GM12878 (cell line): ENCODE data around the gene POT1. TPM values are rescaled to one million over a fixed set of nuclear protein-coding genes. Genes with fewer than 3 reads are reported as not detected.

Source experiments
- BACH1 ChIP-seq: fragments of 450-650 bp; IDR thresholded peaks from 2 replicates; pipeline ENCODE4 v1.6.1; 2017; ENCODE audit warnings: mild to moderate bottlenecking, borderline replicate concordance
- BCL11A ChIP-seq: IDR thresholded peaks from 2 replicates; pipeline ENCODE4 v1.6.1; 2011; ENCODE audit warnings: low read depth, low read length
- CBX5 ChIP-seq: sonication (generic); IDR thresholded peaks from 2 replicates; pipeline ENCODE4 v1.6.1; 2016; ENCODE audit warnings: low read depth, moderate library complexity, mild to moderate bottlenecking, inconsistent platforms
- CREB1 ChIP-seq: IDR thresholded peaks from 2 replicates; pipeline ENCODE4 v1.6.1; 2012; ENCODE audit warnings: low read depth, mild to moderate bottlenecking, inconsistent platforms
- EED ChIP-seq: sonication (generic); IDR thresholded peaks from 2 replicates; pipeline ENCODE4 v1.6.1; 2016; ENCODE audit warnings: antibody characterized with exemption, low read depth
- EGR1 ChIP-seq, 2 experiments: IDR thresholded peaks; 1 replicate in 1 of 2; 2 replicates in 1 of 2; pipeline ENCODE4 v1.6.1; 2011 to 2012; ENCODE audit warnings: low read depth in 2 of 2, low read length in 2 of 2, borderline replicate concordance in 1 of 2, mild to moderate bottlenecking in 1 of 2, moderate library complexity in 1 of 2
- FOXM1 ChIP-seq: IDR thresholded peaks from 2 replicates; pipeline ENCODE4 v1.6.1; 2012; ENCODE audit warnings: low read depth, mild to moderate bottlenecking, inconsistent platforms, low read length, moderate library complexity
- KAT2A ChIP-seq: conservative IDR thresholded peaks from 2 replicates; pipeline ENCODE4 v1.6.1; 2011; ENCODE audit warnings: low read depth, low read length; ENCODE audit not compliant: control insufficient read depth
- LARP7 ChIP-seq: fragments of 450-650 bp; IDR thresholded peaks from 2 replicates; pipeline ENCODE4 v1.6.1; 2017; ENCODE audit warnings: mild to moderate bottlenecking
- MTA3 ChIP-seq: IDR thresholded peaks from 2 replicates; pipeline ENCODE4 v1.6.1; 2012; ENCODE audit warnings: low read length, inconsistent platforms, borderline replicate concordance
- NFXL1 ChIP-seq: fragments of 450-650 bp; IDR thresholded peaks from 2 replicates; pipeline ENCODE4 v1.6.1; 2017; ENCODE audit warnings: antibody characterized with exemption, mild to moderate bottlenecking, borderline replicate concordance
- NFYA ChIP-seq: IDR thresholded peaks from 2 replicates; pipeline ENCODE4 v1.6.1; 2011; ENCODE audit warnings: low read depth, mild to moderate bottlenecking, low read length, improper control_type of control experiment, borderline replicate concordance
- NR2F1 ChIP-seq: fragments of 450-650 bp; conservative IDR thresholded peaks from 2 replicates; pipeline ENCODE4 v1.6.1; 2017; ENCODE audit warnings: mild to moderate bottlenecking
- NRF1 ChIP-seq: conservative IDR thresholded peaks from 2 replicates; pipeline ENCODE4 v1.6.1; 2011; ENCODE audit warnings: mild to moderate bottlenecking, low read depth, low read length, improper control_type of control experiment
- PAX5 ChIP-seq: IDR thresholded peaks from 2 replicates; pipeline ENCODE4 v1.6.1; 2011; ENCODE audit warnings: low read depth, low read length, borderline replicate concordance
- POLR2AphosphoS5 ChIP-seq: IDR thresholded peaks from 2 replicates; pipeline ENCODE4 v1.6.1; 2011; ENCODE audit warnings: mild to moderate bottlenecking, low read length, inconsistent platforms
- RUNX3 ChIP-seq: IDR thresholded peaks from 2 replicates; pipeline ENCODE4 v1.6.1; 2012; ENCODE audit warnings: low read length, inconsistent platforms
- SIN3A ChIP-seq: IDR thresholded peaks from 2 replicates; pipeline ENCODE4 v1.6.1; 2012; ENCODE audit warnings: low read depth, low read length, improper control_type of control experiment
- SPI1 ChIP-seq: IDR thresholded peaks from 2 replicates; pipeline ENCODE4 v1.6.1; 2011; ENCODE audit warnings: low read depth, mild to moderate bottlenecking, low read length, moderate library complexity, borderline replicate concordance; ENCODE audit not compliant: insufficient read depth
- TCF12 ChIP-seq: IDR thresholded peaks from 2 replicates; pipeline ENCODE4 v1.6.1; 2011; ENCODE audit warnings: low read depth, mild to moderate bottlenecking, low read length
- ZSCAN29 ChIP-seq: fragments of 450-650 bp; IDR thresholded peaks from 2 replicates; pipeline ENCODE4 v1.6.1; 2017; ENCODE audit warnings: mild to moderate bottlenecking, moderate library complexity
- ZZZ3 ChIP-seq: IDR thresholded peaks from 2 replicates; pipeline ENCODE4 v1.6.1; 2011; ENCODE audit warnings: low read depth; ENCODE audit not compliant: control insufficient read depth, insufficient read length
- polyA plus RNA-seq, 11 experiments: library from polyadenylated mRNA; depleted of rRNA in 4 of 11; unstranded in 6 of 11; stranded (reverse) in 5 of 11; fragments of >200 nt; fragmentation: Nextera tagmentation in 4 of 11; fragmentation: Illumina TruSeq in 1 of 11; extraction: Ambion mirVana in 4 of 11; extraction: Trizol in 1 of 11; gene quantifications; 1 replicate in 1 of 11; 2 replicates in 10 of 11; pipeline versions ENCODE4 v1.2.1 to v1.2.3, GENCODE V29; 2011 to 2016; ENCODE audit warnings: inconsistent platforms in 2 of 11, missing spikeins in 2 of 11, low read depth in 1 of 11
- total RNA-seq, 4 experiments: library from RNA; depleted of rRNA in 3 of 4; stranded (reverse); fragments of >200 nt in 3 of 4; fragmentation: Illumina TruSeq in 1 of 4; extraction: Trizol in 1 of 4; gene quantifications; 2 replicates each; pipeline versions ENCODE4 v1.2.1 to v1.2.3, GENCODE V29; 2013 to 2021
- TF ChIP-seq, protein P1 (sequence below): fragments of 450-650 bp; IDR thresholded peaks from 2 replicates; pipeline ENCODE4 v1.6.1; 2016; ENCODE audit warnings: mild to moderate bottlenecking
- TF ChIP-seq, protein P2 (sequence below): IDR thresholded peaks from 2 replicates; pipeline ENCODE4 v1.6.1; 2011; ENCODE audit warnings: low read depth, low read length, improper control_type of control experiment, borderline replicate concordance
- TF ChIP-seq, protein P3 (sequence below), 3 experiments: IDR thresholded peaks in 2 of 3; conservative IDR thresholded peaks in 1 of 3; 2 replicates each; pipeline ENCODE4 v1.5.1; 2011; ENCODE audit warnings: low read depth in 3 of 3, low read length in 3 of 3, mild to moderate bottlenecking in 3 of 3, control low read depth in 2 of 3, moderate library complexity in 2 of 3, inconsistent platforms in 1 of 3, mixed read lengths in 1 of 3; ENCODE audit not compliant: control insufficient read depth in 2 of 3, insufficient read depth in 1 of 3; ENCODE audit errors: extremely low read depth in 1 of 3
- TF ChIP-seq, protein P4 (sequence below): fragments of 450-650 bp; IDR thresholded peaks from 2 replicates; pipeline ENCODE4 v1.6.1; 2017; ENCODE audit warnings: antibody characterized with exemption, mild to moderate bottlenecking, moderate library complexity

POT1 gene
- total and polyA plus RNA-seq, 10 of the 15 experiments (the other 5 are each of a cell fraction or from before 2014, with no cell fraction given): 16.3 to 87.0 (median 33.9) TPM

DNA sequence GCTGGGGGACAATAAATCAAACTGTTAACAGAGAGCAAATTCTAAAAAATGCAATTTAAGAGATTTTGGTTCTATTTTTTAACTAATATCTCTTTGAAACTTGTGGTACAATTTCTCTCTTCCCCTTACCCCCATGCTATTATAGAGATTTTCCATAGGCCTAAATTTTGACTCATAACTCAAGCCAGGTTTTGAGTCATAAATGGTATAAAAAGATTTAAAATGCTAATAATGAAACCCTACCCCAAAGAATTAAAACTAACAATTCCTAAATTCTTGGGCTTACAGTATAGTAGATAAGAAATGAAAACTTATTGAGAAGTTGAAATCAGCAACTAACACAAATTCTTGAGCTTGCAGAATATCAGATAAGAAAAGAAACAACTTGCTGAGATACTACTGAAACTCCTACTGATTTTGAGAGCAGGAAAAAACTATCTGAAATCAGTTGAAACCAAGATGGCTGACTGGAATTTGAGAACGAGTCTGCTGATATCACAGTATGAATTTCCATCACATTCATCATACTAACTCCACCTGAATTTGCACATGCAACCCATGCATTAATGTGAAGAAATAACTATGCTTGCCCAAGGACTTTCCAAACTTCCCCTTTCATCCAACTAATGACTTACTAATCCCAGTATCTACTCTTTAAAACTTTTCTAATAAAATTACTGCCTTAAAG lies 36.3 kb downstream of the POT1 start (continued):
- TF ChIP-seq NRF1 (no peak), LARP7 (no peak), EED (no peak), BACH1 (no peak), BCL11A (peak; percentile 84; the same call in 1 of the 2 replicates), TCF12 (no peak), KAT2A (no peak), POLR2AphosphoS5 (no peak), NFYA (no peak), SIN3A (no peak), PAX5 (no peak), EGR1 (IDR thresholded peaks at IDR 0.05; ENCODE audit: borderline replicate concordance in 1 of 2, low read depth in 2 of 2, low read length in 2 of 2) (no peak), ZZZ3 (no peak), CBX5 (peak; percentile 67; the same call in 1 of the 2 replicates), NFXL1 (no peak), RUNX3 (peak; percentile 90), NR2F1 (no peak), FOXM1 (peak; percentile 95), ZSCAN29 (no peak), CREB1 (peak; percentile 26; the same call in 1 of the 2 replicates), MTA3 (peak; percentile 72; the same call in 1 of the 2 replicates), SPI1 (0 out of 2 replicates have a peak, but pooled peaks have one; percentile 28)
- TF ChIP-seq, protein P1, sequence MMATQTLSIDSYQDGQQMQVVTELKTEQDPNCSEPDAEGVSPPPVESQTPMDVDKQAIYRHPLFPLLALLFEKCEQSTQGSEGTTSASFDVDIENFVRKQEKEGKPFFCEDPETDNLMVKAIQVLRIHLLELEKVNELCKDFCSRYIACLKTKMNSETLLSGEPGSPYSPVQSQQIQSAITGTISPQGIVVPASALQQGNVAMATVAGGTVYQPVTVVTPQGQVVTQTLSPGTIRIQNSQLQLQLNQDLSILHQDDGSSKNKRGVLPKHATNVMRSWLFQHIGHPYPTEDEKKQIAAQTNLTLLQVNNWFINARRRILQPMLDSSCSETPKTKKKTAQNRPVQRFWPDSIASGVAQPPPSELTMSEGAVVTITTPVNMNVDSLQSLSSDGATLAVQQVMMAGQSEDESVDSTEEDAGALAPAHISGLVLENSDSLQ: no peak
- TF ChIP-seq, protein P2, sequence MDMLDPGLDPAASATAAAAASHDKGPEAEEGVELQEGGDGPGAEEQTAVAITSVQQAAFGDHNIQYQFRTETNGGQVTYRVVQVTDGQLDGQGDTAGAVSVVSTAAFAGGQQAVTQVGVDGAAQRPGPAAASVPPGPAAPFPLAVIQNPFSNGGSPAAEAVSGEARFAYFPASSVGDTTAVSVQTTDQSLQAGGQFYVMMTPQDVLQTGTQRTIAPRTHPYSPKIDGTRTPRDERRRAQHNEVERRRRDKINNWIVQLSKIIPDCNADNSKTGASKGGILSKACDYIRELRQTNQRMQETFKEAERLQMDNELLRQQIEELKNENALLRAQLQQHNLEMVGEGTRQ: no peak
- TF ChIP-seq, protein P3, sequence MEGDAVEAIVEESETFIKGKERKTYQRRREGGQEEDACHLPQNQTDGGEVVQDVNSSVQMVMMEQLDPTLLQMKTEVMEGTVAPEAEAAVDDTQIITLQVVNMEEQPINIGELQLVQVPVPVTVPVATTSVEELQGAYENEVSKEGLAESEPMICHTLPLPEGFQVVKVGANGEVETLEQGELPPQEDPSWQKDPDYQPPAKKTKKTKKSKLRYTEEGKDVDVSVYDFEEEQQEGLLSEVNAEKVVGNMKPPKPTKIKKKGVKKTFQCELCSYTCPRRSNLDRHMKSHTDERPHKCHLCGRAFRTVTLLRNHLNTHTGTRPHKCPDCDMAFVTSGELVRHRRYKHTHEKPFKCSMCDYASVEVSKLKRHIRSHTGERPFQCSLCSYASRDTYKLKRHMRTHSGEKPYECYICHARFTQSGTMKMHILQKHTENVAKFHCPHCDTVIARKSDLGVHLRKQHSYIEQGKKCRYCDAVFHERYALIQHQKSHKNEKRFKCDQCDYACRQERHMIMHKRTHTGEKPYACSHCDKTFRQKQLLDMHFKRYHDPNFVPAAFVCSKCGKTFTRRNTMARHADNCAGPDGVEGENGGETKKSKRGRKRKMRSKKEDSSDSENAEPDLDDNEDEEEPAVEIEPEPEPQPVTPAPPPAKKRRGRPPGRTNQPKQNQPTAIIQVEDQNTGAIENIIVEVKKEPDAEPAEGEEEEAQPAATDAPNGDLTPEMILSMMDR (IDR thresholded peaks at IDR 0.05 in 2 of 3, conservative IDR thresholded peaks at IDR 0.05 in 1 of 3; ENCODE audit: control insufficient read depth in 2 of 3, extremely low read depth in 1 of 3, insufficient read depth in 1 of 3, low read depth in 3 of 3, low read length in 3 of 3): no peak
- TF ChIP-seq, protein P4, sequence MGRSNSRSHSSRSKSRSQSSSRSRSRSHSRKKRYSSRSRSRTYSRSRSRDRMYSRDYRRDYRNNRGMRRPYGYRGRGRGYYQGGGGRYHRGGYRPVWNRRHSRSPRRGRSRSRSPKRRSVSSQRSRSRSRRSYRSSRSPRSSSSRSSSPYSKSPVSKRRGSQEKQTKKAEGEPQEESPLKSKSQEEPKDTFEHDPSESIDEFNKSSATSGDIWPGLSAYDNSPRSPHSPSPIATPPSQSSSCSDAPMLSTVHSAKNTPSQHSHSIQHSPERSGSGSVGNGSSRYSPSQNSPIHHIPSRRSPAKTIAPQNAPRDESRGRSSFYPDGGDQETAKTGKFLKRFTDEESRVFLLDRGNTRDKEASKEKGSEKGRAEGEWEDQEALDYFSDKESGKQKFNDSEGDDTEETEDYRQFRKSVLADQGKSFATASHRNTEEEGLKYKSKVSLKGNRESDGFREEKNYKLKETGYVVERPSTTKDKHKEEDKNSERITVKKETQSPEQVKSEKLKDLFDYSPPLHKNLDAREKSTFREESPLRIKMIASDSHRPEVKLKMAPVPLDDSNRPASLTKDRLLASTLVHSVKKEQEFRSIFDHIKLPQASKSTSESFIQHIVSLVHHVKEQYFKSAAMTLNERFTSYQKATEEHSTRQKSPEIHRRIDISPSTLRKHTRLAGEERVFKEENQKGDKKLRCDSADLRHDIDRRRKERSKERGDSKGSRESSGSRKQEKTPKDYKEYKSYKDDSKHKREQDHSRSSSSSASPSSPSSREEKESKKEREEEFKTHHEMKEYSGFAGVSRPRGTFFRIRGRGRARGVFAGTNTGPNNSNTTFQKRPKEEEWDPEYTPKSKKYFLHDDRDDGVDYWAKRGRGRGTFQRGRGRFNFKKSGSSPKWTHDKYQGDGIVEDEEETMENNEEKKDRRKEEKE: no peak
